ENCODE measurements around the gene CANT1. TPM values are rescaled to one million over a fixed set of nuclear protein-coding genes. Genes with fewer than 3 reads are reported as not detected.

Gene CANT1
- total and polyA plus RNA-seq, 2 donors (not counting 1 experiment from before 2014, with no cell fraction given), result 39.9 to 46.6 TPM

- Histone ChIP-seq H3K4me2 (ENCODE audit: extremely low read depth, insufficient read depth, low read length) (no peak overlapping the region), H4K20me1 (ENCODE audit: control insufficient read depth, extremely low read depth, insufficient read depth, low read length) (no peaks in the 10 kb centered on the region), H3K36me3 (ENCODE audit: control insufficient read depth, insufficient read depth, low read length) (no peaks in the 10 kb centered on the region), H3K79me2 (ENCODE audit: control insufficient read depth, insufficient read depth, low read length) (no peaks in the 10 kb centered on the region), H3K27ac (ENCODE audit: insufficient read depth, low read length) (no peak overlapping the region), H3K9ac (ENCODE audit: insufficient read depth, low read length) (no peak overlapping the region), H3K4me3 (replicated peaks in 1 of 4; ENCODE audit: control extremely low read depth in 1 of 4, insufficient read depth in 1 of 4, low read depth in 3 of 4, low read length in 4 of 4) (no peak overlapping the region), H3K9me3 (ENCODE audit: control insufficient read depth, insufficient read depth, low read depth, low read length) (no peaks in the 10 kb centered on the region), H3K27me3 (ENCODE audit: control insufficient read depth, insufficient read depth, low read length) (no peaks in the 10 kb centered on the region), H3K4me1 (ENCODE audit: control insufficient read depth, extremely low read depth, insufficient read depth, low read length) (no peaks in the 10 kb centered on the region), H2AFZ (ENCODE audit: low read length) (no peak overlapping the region)
- TF ChIP-seq CTCF (conservative IDR thresholded peaks at IDR 0.05 in 1 of 2, IDR thresholded peaks at IDR 0.05 in 1 of 2; ENCODE audit: low read depth in 1 of 2, low read length in 2 of 2) (no peak), EZH2 (IDR thresholded peaks at IDR 0.05; ENCODE audit: low read length, missing control alignments) (no peak)
- peak in 1 of 2 donors; percentile 25 for DNase-seq (ENCODE audit: low read depth in 2 of 2)
Measured at GRCh38 chr17:79054200-79054960, 44.8 kb upstream of the CANT1 start.

GRCh38 chr17:79053251-79053925, 43.8 kb upstream of the CANT1 start:
- H3K27ac ChIP-seq (ENCODE audit: insufficient read depth, low read length), result no peak overlapping the region
- H3K79me2 ChIP-seq (ENCODE audit: control insufficient read depth, insufficient read depth, low read length), result no peaks in the 10 kb centered on the region
- H2AFZ ChIP-seq (ENCODE audit: low read length), result no peak overlapping the region
- no peaks in the 10 kb centered on the region for H3K27me3 ChIP-seq (ENCODE audit: control insufficient read depth, insufficient read depth, low read length)
- no peaks in the 10 kb centered on the region for H3K36me3 ChIP-seq (ENCODE audit: control insufficient read depth, insufficient read depth, low read length)
- no peak overlapping the region for H3K9ac ChIP-seq (ENCODE audit: insufficient read depth, low read length)
- TF ChIP-seq EZH2 (IDR thresholded peaks at IDR 0.05; ENCODE audit: low read length, missing control alignments) (no peak), CTCF (conservative IDR thresholded peaks at IDR 0.05 in 1 of 2, IDR thresholded peaks at IDR 0.05 in 1 of 2; ENCODE audit: low read depth in 1 of 2, low read length in 2 of 2) (no peak)
- no peak overlapping the region for H3K4me2 ChIP-seq (ENCODE audit: extremely low read depth, insufficient read depth, low read length)
- DNase-seq (ENCODE audit: low read depth in 2 of 2), result peak in 1 of 2 donors; percentile 54
- no peaks in the 10 kb centered on the region for H4K20me1 ChIP-seq (ENCODE audit: control insufficient read depth, extremely low read depth, insufficient read depth, low read length)
- no peaks in the 10 kb centered on the region for H3K9me3 ChIP-seq (ENCODE audit: control insufficient read depth, insufficient read depth, low read depth, low read length)
- no peak overlapping the region for H3K4me3 ChIP-seq (replicated peaks in 1 of 4; ENCODE audit: control extremely low read depth in 1 of 4, insufficient read depth in 1 of 4, low read depth in 3 of 4, low read length in 4 of 4)
- H3K4me1 ChIP-seq (ENCODE audit: control insufficient read depth, extremely low read depth, insufficient read depth, low read length), result no peaks in the 10 kb centered on the region

DNA sequence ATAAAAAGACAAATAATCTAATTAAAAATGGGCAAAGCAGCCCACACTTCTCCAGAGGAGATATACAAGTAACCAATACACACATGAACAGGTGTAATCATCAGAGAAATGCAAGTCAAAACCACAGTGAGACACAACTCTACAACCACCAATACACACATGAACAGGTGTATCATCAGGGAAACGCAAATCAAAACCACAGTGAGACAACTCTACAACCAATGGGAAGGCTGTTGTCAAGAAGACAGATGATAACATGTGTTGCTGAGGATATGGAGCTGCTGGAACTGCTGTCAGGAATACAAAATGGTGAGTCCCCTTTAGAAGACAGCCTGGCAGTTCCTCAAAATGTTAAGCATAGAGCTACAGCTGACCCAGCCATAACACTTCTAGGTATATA, 42.6 kb upstream of the CANT1 start:
- Histone ChIP-seq H2AFZ (ENCODE audit: low read length) (no peak overlapping the region), H3K27me3 (ENCODE audit: control insufficient read depth, insufficient read depth, low read length) (no peaks in the 10 kb centered on the region), H3K9me3 (ENCODE audit: control insufficient read depth, insufficient read depth, low read depth, low read length) (no peaks in the 10 kb centered on the region), H3K9ac (ENCODE audit: insufficient read depth, low read length) (no peak overlapping the region), H3K79me2 (ENCODE audit: control insufficient read depth, insufficient read depth, low read length) (no peaks in the 10 kb centered on the region), H3K4me1 (ENCODE audit: control insufficient read depth, extremely low read depth, insufficient read depth, low read length) (no peaks in the 10 kb centered on the region), H3K36me3 (ENCODE audit: control insufficient read depth, insufficient read depth, low read length) (no peaks in the 10 kb centered on the region), H4K20me1 (ENCODE audit: control insufficient read depth, extremely low read depth, insufficient read depth, low read length) (no peaks in the 10 kb centered on the region), H3K4me3 (replicated peaks in 1 of 4; ENCODE audit: control extremely low read depth in 1 of 4, insufficient read depth in 1 of 4, low read depth in 3 of 4, low read length in 4 of 4) (no peak overlapping the region), H3K4me2 (ENCODE audit: extremely low read depth, insufficient read depth, low read length) (no peak overlapping the region), H3K27ac (ENCODE audit: insufficient read depth, low read length) (no peak overlapping the region)
- TF ChIP-seq CTCF (conservative IDR thresholded peaks at IDR 0.05 in 1 of 2, IDR thresholded peaks at IDR 0.05 in 1 of 2; ENCODE audit: low read depth in 1 of 2, low read length in 2 of 2), result no peak
- no peak for TF ChIP-seq EZH2 (IDR thresholded peaks at IDR 0.05; ENCODE audit: low read length, missing control alignments)
- no peak for DNase-seq (ENCODE audit: low read depth in 2 of 2)
